HG03025 (cell line): Measurements from ENCODE around the gene RAPGEF4.
"Not testable (repeated sequence)": the region's sequence is repeated elsewhere in the genome, so short reads cannot be mapped to it uniquely, and the experiment has no call there.

Experiments
- ATAC-seq: cut with Tn5 transposase; IDR thresholded peaks from one replicate; pipeline ENCODE4 v1.9.1; 2021; ENCODE audit warnings: mild to moderate bottlenecking, moderate library complexity; ENCODE audit not compliant: unreplicated experiment, low FRiP score

RAPGEF4 gene

DNA sequence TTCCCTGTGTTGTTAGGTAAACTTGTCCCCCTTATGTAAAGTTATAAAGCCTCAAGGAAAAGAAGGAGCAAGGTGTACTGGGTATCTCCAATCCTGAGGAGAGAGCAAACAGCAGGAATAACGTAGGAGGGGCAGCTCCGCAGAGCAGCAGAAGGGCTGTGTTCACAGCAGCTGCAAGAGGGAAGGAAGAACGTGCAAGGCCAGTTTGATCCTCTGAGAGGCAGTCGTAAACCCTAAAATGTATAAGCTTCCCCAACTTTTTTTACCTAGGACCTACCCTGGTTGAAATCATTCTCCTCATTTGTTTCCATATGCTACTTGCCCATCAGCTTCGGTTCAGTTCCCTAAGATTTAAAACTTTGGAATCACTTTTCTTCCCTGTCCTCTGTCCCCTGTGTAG, 288.1 kb downstream of the RAPGEF4 start:
- ATAC-seq: no peak

DNA sequence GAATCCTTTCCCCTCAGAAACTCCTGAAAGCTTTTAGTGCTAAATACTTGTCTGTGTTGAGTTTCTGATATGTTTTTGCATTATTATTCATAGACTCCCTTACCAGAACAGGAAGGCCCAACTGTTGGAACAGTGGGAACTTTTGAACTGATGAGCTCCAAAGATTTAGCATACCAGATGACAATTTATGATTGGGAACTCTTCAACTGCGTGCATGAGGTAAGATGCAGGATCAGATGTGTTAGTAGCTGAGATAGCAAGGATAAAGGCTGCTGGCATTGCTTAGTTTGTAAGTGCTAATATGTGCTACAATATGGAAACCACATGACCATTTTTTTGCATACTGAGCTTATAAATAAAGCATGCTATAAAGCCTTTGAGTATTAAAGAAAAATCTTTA, 290.8 kb downstream of the RAPGEF4 start:
- ATAC-seq: no peak

DNA sequence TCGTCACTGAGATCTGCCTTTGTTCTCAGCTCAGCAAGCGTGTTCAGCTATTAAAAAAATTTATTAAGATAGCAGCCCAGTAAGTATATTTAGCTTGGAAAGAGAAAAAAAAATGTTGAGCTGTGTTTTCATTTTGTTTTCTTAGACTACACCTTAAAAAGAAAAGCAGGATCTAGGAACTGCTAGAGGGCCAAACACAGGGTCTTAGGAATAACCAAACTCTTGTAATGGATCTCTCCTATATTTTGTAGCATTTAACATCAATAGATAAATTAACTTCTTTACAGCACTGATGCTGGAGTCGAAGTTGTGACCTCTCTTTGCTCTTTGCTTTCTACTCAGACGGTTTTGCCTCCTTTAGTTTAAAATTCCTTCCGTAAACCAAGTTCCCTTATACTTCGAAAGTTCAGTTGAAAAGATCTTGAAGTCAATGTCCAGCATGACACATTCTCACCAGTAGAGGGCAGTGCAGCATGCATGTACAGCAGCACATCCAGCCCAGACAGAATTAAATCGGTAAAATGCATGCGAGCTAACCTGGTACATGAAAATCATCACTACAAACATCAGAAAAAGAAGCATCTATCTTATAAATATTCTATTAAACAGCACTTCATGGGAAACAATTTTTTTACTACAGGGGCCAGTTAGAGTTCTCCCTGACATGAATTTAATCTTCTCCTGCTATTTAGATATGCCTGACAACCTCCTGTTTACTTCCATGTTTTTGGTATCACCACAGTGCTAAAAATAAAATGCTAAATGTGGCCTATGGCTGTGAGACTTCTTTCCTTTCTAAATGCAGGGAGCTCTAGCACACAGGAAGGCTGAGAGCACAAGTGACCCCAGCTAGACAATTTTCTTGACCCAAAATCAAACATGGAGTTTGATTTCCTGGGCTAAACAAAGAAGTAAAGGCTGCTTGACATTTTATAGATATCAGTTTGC, 291.8 kb downstream of the RAPGEF4 start:
- no peak for ATAC-seq

DNA sequence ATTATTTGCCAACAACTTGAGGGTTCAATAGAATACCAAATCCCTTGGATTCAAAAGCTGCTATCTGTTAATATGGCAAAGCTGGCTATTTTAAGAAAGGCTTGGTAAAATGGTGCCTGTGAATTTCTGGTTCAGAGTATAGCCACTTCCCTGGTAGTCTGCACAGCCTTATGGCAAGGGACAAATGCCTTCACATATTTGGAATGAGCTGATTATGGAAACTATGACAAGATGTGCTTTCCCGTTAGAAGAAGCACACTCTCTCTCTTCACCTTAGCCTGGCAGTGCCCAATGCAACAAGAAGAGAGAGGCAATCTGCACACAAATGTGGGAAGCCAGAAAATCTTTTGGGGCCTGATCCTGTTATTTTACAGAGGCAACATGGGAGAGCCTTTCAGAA, 292.5 kb downstream of the RAPGEF4 start:
- ATAC-seq: no peak

DNA sequence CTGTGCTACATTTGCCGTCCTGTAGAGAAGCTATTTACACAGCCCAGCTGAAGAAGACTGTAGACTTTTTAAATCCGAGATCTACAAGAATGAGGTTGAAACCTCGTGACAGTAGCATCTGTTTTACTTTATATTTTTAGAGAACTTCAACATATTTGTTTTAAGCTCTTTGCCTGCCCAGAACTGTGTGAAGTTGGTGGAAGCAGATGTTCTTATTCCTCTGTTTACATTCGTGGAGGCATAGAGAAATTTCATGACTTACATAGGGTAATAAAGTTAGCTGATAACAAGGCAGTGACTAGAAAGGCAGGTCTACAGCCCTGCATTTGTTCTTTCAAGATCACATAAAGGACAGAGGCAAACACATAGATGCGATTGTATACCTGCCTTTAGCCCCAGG, 293.0 kb downstream of the RAPGEF4 start:
- no peak for ATAC-seq

DNA sequence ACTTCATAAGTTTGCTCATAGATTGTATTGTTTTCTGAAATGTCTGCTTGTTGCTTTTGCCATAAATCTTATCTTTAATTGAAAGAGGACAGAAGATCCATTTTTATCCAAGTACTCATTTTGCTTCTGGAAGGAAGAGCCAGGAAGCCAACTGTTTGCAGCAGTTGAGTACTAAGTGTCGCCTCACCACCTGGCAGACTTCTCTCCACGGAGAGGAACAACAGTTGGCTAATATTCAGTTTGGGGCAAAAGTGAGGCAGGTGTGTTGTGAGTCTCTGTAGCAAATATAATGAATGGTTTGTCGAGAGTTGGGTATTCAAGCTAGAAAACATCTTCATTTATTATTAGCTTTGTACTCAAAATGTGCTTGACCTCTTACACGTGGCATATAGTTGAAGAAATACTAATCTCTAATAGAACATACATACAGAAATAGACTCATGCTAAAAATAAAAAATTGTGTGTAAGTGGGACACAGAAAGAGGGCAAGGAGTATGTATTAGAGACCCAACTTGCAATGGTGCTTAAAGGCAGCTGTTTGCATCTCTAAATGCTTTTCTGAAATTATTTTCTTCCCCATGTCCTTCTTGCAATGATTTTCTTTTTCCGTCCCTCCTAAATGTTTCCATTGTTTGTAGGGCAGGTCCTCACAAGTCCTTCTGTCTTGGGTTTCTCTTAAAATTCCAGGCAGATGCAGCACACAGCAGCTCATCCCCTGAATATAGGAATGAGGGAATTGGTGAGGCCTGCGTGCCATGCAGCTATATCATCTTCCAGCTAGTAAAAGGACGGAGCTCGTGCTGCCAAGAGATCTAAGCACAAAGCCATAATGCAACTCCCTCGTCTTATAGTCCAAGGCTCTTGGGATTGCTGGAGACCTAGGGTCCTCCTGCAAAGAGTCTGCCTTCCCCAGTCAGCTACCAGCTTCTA, 295.2 kb downstream of the RAPGEF4 start:
- no peak for ATAC-seq

DNA sequence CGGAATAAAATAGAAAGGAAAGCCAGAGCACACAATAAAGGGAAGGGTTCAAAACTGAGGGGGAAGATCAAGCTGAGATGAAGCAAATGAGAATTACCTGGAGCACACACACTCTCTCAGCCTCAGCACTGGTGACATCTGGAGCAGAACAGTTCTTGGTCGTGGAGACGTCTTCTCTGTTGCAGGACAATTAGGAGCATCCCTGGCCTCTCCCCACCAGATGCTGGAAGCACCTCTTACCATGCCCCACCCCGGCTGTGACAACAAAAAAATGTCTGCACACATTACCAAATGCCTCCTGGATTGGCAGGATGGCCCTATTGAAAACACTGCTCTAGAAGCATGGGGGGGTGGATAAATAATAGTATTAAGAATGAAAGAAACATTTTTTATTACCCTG, 296.4 kb downstream of the RAPGEF4 start:
- no peak for ATAC-seq

DNA sequence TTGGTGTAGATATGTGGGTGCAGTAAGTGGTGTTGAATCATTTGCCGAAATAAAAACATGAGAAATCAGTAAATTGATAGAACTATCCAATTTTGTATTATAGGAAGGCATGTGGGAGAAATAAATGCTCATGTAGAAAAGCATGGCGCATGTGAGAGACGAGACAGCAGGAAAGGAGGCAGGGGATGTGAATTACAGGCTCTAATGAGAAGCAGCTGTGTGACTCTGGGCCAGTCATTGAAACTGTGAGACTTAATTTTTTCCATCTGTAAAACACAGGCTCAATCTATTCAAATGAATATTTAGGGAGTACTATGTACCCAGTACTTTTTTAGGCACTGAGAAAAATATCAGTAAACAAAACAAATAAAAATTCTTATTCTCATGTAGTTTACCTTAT, 297.4 kb downstream of the RAPGEF4 start:
- ATAC-seq: no peak

DNA sequence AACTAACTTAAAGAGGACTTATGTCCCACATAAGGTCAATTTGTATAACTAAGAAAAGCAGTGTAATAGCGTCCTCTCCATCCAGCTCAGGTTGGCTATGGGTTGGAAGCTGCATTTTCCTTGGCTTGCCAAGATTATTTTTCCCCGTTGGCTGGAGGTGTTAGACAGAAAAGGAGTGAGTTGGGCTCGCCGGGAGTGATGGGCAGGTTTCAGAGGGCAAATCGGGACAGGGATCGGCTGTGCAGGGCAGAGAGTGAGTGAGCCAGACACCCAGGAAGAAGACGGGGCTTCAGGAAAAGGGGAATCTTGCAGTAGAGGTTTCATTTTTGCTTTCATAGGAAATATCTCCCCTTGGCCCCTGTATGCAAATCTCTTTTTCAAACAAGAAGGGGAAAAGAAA, 298.5 kb downstream of the RAPGEF4 start:
- ATAC-seq: no peak

DNA sequence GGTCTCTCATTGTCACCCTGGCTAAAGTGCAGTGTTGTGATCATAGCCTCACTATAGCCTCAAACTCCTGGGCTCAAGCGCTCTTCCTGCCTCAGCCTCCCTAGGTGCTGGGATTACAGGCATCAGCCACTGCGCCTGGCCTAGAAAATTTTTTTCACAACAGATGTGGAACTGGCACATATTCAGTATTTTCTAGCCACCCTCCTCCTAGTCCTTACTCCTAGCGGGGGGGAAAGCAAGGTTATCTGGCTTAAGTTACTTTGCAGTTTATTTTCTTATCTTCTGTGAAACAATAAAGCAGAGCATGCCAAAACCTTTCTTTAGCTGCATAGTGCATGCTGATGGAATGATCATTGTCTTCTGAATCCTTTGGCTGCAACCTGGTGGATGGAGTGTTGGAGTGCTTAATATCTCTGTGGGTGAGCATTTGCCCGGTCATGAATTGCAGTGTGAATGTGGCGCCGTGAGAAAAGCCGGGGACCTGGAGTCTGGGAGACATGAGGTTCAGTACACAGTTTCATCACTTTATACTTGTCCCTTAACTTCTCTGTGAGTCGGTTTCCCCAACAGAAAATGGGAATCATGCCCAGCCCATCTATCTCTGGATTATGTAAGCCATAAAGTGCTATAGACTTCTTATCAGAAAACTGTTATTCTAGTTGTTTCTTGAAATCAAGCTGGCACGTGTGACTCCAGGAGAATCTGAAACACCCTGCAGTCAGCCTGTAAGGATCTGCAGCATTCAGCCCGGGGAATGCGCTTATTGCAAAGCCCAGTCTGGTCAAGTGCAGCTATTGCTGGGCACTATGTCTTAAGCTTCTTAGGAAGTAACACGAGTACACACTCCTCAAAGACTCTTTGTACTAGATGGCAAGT, 301.8 kb downstream of the RAPGEF4 start:
- ATAC-seq: no peak

DNA sequence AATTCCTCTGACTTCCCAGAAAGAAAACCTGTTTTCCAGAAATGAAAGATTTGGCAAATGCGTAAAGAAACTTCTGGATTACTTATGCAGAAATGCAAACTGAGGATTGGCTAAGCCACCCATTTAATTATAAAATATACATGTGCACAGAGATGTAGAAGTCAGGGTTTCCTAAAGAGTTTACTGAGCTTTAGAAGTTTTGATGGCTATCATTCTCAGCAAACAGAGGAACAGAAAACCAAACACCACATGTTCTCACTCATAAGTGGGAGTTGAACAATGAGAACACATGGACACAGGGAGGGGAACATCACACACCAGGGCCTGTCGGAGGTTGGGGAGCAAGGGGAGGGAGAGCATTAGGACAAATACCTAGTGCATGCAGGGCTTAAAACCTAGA, 302.6 kb downstream of the RAPGEF4 start:
- not testable (repeated sequence) for ATAC-seq

DNA sequence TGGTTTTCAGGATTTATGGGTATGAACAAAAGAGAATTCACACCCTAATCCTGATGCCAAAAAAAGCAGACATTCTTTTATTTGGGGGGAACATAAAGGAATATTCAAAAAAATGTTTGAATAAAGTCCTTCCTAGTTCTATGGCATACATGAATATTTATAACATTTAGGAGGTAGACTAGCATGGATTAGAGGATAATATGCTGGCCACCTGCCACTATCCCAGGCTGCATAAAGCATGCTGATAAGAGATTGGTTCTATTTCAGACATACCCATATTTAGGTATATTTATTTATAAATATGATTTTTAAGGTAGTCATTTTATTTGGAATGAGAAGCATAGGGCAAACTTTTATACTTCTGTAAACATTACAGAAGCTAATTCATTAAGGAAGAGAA, 305.1 kb downstream of the RAPGEF4 start:
- no peak for ATAC-seq

DNA sequence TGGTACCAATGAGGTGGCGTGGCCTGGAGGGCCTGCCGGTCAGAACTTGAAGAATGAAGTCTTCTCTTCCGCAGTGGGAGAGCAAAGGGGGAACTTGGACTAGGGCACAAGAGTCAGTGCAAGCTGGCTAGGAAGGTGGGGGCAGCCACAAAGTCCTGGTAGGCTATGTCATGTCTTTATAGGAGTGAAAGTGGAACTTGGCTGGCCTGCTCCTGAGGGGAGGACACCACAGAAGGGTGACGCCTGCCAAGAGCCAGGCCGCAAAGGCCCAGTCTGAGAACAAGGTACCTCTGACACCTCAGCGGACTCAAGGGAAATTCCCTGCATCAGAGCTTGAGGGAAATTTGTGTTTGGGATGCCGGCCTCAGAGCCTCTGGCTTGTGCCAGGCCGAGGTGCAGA, 307.8 kb downstream of the RAPGEF4 start:
- no peak for ATAC-seq

DNA sequence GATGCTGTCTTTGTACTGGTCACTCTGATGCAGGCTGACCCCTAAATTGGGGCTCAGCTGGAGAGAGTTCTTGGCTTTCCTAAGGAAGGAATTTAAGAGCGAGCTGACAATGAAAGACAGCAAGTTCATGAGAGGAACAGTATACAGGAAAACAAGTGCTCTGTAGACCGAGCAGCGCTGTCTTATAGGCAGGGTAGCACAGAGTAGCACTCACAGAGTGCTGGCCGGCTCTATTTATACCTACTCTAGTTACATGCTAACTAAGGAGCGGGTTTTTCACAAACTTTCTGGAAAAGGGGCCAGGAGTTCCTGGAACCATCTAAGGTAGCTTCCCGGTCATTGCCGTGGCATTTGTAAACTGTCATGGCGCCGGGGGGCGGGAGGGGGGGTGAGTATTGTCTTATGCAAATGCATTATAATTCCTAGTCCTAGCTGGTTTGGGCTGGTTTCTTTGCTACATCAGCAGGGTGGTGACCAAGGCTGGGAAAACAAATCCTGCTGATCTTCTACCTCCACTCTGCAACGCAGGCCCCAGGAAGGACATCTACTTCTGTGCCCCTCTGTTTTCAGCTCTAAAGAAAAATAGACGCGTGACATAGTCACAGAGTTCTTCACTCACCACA, 308.4 kb downstream of the RAPGEF4 start:
- ATAC-seq: no peak

DNA sequence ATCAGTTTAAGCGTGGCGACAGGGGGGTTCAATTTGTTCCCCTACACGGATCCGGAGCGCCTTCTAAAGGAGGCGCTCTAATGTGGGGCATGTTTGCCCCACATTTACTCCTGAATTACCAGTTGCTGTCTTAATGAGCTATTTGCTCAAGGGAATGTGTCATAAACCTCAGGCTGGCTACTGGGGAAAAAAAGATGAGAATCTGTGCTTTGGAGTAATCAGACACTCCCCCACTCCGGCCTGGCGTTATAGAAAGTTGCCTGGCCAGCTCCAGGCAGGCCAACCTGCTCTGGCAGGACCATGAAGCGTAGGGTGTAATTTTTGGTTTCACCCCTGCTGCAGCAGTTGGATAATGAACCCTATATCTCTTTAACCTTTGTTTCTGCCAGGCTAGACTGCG, 309.0 kb downstream of the RAPGEF4 start:
- ATAC-seq: no peak

DNA sequence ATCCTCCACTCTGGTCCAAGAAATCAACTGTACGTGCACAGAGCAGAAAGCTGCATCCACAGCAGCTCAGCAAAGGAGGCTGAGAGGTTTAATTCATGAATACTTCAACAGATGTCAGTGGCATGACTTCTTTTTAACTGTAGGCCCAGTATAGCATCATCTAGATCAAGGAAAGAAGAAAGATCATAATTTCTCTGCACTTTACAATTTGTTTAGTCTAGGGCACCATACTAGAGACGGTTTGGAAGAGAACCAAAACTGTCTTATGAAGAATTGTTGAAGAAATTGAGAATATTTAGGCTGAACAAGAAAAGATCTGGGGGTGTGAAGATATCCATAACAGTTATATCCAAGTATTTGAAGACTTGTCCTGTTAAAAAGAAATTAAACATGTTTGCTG, 309.5 kb downstream of the RAPGEF4 start:
- ATAC-seq: no peak

DNA sequence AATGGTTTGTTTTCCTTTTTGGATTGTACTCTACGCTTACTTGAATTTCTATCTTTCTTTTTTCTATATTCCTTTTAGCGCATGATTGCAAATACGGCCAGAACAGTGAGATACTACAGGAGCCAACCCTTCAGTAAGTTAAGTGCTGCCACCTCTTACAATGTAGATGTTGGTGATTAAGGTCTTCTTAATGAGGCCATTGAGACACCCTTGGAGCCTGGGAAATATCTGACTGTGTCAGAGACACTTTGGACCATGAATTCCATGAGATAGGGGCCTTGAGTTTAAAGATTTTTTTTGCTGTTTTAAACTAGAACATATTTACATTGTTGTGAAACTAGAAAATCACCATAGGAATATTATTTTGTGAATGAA, 312.9 kb downstream of the RAPGEF4 start:
- no peak for ATAC-seq

DNA sequence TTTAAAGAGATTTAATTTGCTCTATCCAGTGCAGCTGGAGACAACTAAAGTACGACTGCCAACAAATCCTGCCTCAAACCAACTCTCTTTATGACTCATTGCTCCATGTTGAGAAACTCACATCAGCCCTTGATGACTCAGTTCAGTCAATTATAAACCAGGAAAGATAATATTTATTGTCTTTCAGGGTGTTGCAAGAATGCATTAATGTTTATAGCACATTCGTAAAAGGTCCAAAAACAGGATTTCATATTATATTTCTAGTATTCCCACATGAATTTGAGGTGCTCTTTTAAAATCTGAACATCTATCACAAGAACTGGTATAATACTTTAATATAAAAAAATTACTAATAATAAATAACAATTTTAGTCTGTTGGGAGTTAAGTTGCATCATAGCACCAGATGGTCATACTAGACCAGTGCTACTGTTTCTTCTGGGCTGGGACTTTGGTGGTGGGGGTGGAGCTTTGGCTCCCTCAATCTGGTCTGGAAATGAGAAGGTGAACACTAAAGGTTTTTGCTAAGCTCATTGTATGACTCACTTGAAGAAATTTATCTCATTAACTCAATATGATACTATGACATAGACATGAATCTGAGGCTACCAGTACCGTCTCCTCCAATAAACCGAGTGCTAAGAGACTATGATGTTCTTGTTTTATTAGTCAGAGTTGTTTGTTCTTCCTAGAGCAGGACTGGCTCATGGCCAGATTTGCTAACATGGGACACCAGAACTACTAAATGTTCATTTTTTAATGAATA, 313.4 kb downstream of the RAPGEF4 start:
- no peak for ATAC-seq

DNA sequence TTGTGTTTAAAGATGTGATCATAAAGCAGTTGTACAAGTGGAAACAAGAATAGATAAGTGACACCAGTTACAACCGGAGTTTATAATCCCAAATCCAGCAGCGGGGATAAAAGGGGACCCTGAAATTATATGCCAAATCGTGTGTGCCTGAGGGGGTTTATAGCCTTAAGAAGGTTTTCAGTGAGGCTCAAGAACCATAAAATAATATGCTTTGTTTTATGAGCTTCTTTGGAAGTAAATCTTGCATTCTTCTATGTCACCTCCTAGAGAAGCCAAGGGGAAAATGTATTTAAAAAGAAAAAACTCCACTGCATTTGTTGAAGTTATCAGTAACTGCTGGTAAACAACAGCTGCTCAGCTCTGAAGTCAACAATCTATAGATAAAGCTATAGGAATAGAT, 314.2 kb downstream of the RAPGEF4 start:
- no peak for ATAC-seq
